MM.1S (cell line): ENCODE data around the gene FMOD.

Experiments used
- CTCF ChIP-seq: fragments of 300-600 bp; sonication (generic); IDR thresholded peaks from 2 replicates; pipeline ENCODE4 v1.5.1; 2016; ENCODE audit warnings: antibody characterized with exemption, low read length, mixed read lengths
- EZH2 ChIP-seq: fragments of 300-600 bp; sonication (generic); optimal IDR thresholded peaks from 2 replicates; pipeline ENCODE3; 2017; ENCODE audit warnings: low read depth, mild to moderate bottlenecking, antibody characterized with exemption, low read length, mixed read lengths
- EZH2phosphoT487 ChIP-seq: fragments of 300-600 bp; sonication (generic); IDR thresholded peaks from 2 replicates; pipeline ENCODE4 v1.6.1; 2018; ENCODE audit warnings: antibody characterized with exemption, low read length

GRCh38 chr1:203360547-203361185, 9.7 kb upstream of the FMOD start:
- TF ChIP-seq CTCF (no peak), EZH2 (no peak), EZH2phosphoT487 (no peak)
